ENCODE measurements around the gene RPS16. TPM values are rescaled to one million over a fixed set of nuclear protein-coding genes. Genes with fewer than 3 reads are reported as not detected.

The RPS16 gene
- total and polyA plus RNA-seq, 5 donors from 2014 or later, result 1,440 to 2,708 (median 2,162) TPM

DNA sequence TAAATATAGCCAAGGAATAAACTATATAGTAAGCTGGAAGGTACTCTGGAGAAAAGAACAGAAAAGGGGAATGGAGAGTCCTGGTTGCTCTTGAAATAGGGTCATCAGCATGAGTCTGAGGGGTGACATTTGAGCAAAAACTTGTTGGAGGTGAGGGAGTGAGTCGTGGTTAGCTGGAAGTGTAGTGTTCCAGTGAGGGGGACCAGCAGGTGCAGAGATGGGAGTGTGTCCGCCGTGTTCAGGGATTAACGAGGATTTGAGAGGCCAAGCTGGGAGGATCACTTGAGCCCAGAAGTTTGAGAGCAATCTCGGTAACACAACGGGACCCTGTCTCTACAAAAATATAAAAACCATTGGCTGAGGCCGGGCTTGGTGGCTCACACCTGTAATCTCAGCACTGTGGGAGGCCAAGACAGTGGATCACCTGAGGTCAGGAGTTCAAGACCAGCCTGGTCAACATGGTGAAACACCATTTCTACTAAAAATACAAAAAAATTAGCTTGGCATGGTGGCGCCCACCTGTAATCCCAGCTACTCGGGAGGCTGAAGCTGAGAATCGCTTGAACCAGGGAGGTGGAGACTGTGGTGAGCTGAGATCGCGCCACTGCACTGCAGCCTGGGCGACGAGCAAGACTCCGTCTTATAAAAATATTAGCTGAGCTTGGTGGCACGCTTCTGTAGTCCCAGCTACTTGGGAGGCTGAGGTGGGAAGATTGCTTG, 10.8 kb upstream of the RPS16 start:
- DNase-seq (no peak), ATAC-seq (ENCODE audit: low read depth in 2 of 2) (no peak)
- Histone ChIP-seq H3K4me1 (ENCODE audit: control insufficient read depth, insufficient read depth, low read length, poor library complexity, severe bottlenecking) (peaks cover 49% of the 10 kb centered on the region), H3K9me3 (ENCODE audit: control insufficient read depth in 2 of 2, low read length in 2 of 2) (no peaks in the 10 kb centered on the region), H3K27me3 (ENCODE audit: control insufficient read depth, insufficient read depth, low read length) (no peaks in the 10 kb centered on the region), H3K27ac (ENCODE audit: insufficient read depth, low read length, poor library complexity, severe bottlenecking) (peak overlapping the region; percentile 95), H3K36me3 (ENCODE audit: control insufficient read depth, insufficient read depth, low read length) (peaks cover 10% of the 10 kb centered on the region), H3K4me3 (ENCODE audit: low read depth, low read length) (peak overlapping the region; percentile 99)
- Mint-ChIP-seq H3K36me3 (peaks cover 28% of the 10 kb centered on the region), H3K27ac (peak overlapping the region in 2 of 3 donors; percentile 99 to 100), H3K4me1 (peaks cover 27 to 69% (median 44%) of the 10 kb centered on the region in 4 donors), H3K27me3 (no peaks in the 10 kb centered on the region), H3K4me3 (peak overlapping the region; percentile 96 to 100 (median 98)), H3K9me3 (peaks cover 0 to 2% (median 0%) of the 10 kb centered on the region in 7 donors)

DNA sequence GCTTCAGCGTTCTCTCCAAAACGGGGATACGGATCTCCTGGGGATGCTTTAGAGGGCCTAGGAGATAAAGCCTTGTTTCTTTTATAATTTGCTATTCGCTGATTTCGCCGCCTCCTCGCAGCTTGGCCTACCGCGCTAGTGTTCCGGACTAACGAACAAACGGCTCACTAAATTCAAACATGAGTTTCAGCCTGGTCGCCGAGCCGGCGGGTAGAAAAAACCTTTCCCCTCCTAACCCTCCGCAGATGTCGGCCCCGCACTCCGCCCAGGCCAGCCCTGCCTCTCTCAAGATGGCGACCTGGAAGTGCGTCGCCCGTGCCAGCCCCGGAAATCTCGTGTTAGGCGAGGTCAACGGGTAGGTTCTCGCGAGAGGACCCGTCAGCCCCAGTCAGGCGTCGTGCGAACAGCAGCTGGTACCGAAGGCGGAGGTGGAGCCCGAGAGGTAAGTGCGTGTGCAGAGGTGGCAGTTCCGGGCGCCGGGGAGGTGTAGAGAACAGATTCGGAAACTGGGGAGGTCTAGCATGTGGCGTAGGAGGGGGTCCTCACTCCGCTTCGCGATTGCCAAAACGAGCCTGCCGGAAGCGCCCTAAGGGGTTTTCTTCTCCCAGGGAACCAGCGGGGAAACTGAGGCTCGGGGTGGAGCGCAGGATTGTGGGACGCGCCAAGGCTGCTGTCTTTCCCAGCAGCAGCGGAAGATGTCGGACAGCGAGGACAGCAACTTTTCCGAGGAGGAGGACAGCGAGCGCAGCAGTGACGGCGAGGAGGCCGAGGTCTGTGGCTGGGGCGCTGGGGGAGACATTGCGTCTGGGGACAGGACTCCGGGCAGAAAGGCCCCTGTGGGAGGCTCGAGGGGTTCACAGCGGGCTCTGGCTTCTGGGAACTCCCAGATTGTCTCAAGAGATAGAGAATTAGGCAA, 9.7 kb upstream of the RPS16 start, which contains the start of gene SUPT5H:
Gene SUPT5H, plus strand, starts transcription at position 387 of the 916 bp plus-strand sequence. Its CDS starts 309 bp downstream, at position 696.
- peaks cover 26% of the 10 kb centered on the region for H3K36me3 Mint-ChIP-seq
- H3K4me1 Mint-ChIP-seq, result peaks cover 23 to 61% (median 40%) of the 10 kb centered on the region in 4 donors
- H3K9me3 Mint-ChIP-seq, result peaks cover 0 to 2% (median 0%) of the 10 kb centered on the region in 7 donors
- no peaks in the 10 kb centered on the region for H3K27me3 Mint-ChIP-seq
- peak; percentile 98 to 100 (median 98) for DNase-seq
- H3K9me3 ChIP-seq (ENCODE audit: control insufficient read depth in 2 of 2, low read length in 2 of 2), result no peaks in the 10 kb centered on the region
- ATAC-seq (ENCODE audit: low read depth in 2 of 2), result peak; percentile 96 to 98
- no peaks in the 10 kb centered on the region for H3K27me3 ChIP-seq (ENCODE audit: control insufficient read depth, insufficient read depth, low read length)
- H3K36me3 ChIP-seq (ENCODE audit: control insufficient read depth, insufficient read depth, low read length), result peaks cover 10% of the 10 kb centered on the region
- H3K27ac Mint-ChIP-seq, result peak within 1 kb of the TSS; percentile 99 to 100 (median 100)
- peak within 1 kb of the TSS; percentile 96 to 100 (median 98) for H3K4me3 Mint-ChIP-seq
- peaks cover 47% of the 10 kb centered on the region for H3K4me1 ChIP-seq (ENCODE audit: control insufficient read depth, insufficient read depth, low read length, poor library complexity, severe bottlenecking)
- H3K27ac ChIP-seq (ENCODE audit: insufficient read depth, low read length, poor library complexity, severe bottlenecking), result peak within 1 kb of the TSS; percentile 95
- peak within 1 kb of the TSS; percentile 99 for H3K4me3 ChIP-seq (ENCODE audit: low read depth, low read length)

DNA sequence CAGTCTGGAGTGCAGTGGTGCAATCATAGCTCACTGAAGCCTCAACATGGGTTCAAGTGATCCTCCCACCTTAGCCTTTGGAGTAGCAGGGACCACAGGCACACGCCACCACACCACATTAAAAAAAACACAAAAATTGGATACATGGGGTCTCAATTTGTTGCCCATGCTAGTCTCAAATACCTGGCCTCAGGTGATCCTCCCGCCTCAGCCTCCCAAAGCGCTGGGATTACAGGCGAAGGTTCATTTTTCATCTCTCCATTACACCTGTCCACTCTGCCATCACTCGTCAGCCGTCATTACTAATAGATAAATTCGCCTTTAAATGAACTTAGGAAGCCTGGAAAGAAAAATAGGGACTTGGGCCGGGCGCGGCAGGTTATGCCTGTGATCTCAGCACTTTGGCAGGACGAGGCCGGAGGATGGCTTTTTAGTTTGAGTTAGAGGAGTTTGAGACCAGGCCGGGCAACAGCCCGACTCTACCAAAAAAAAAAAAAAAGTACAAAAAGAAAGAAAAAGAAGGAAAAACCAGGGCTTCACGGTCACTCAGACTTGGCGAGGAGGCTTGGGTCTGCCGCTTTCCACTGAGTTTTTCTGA, 8.9 kb upstream of the RPS16 start:
- Mint-ChIP-seq H3K36me3 (peaks cover 23% of the 10 kb centered on the region), H3K4me1 (peaks cover 21 to 61% (median 37%) of the 10 kb centered on the region in 4 donors), H3K9me3 (peaks cover 0 to 2% (median 0%) of the 10 kb centered on the region in 7 donors), H3K27me3 (no peaks in the 10 kb centered on the region), H3K4me3 (peak overlapping the region; percentile 96 to 100 (median 98)), H3K27ac (peak overlapping the region; percentile 99 to 100 (median 100))
- Histone ChIP-seq H3K9me3 (ENCODE audit: control insufficient read depth in 2 of 2, low read length in 2 of 2) (no peaks in the 10 kb centered on the region), H3K4me3 (ENCODE audit: low read depth, low read length) (peak overlapping the region; percentile 97), H3K27ac (ENCODE audit: insufficient read depth, low read length, poor library complexity, severe bottlenecking) (peak overlapping the region; percentile 95), H3K27me3 (ENCODE audit: control insufficient read depth, insufficient read depth, low read length) (no peaks in the 10 kb centered on the region), H3K36me3 (ENCODE audit: control insufficient read depth, insufficient read depth, low read length) (peaks cover 10% of the 10 kb centered on the region), H3K4me1 (ENCODE audit: control insufficient read depth, insufficient read depth, low read length, poor library complexity, severe bottlenecking) (peaks cover 40% of the 10 kb centered on the region)
- ATAC-seq (ENCODE audit: low read depth in 2 of 2) (no peak), DNase-seq (no peak)

DNA sequence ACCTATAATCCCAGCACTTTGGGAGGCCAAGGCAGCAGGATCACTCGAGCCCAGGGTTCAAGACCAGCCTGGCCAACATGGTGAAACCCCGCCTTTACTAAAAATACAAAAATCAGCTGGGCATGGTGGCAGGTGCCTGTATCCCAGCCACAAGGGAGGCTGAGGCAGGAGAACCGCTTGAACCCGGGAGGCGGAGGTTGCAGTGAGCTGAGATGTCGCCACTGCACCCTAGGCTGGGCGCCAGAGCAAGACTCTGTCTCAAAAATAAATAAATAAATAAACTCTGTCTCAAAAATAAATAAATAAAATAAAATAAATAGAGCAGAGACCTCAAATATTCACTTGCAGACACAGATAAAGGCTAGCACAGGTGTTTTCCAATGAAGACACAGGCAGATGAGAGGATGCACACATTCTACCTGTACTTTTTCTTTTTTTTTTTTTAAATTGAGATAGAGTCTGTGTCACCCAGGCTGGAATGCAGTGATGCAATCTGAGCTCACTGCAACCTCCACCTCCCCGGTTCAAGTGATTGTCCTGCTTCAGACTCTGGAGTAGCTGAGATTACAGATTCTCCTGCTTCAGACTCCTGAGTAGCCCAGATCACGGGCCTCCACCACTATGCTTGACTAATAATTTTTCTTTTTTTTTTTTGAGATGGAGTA, 2.7 kb upstream of the RPS16 start:
- DNase-seq, result no peak
- H3K27ac Mint-ChIP-seq, result no peak overlapping the region

DNA sequence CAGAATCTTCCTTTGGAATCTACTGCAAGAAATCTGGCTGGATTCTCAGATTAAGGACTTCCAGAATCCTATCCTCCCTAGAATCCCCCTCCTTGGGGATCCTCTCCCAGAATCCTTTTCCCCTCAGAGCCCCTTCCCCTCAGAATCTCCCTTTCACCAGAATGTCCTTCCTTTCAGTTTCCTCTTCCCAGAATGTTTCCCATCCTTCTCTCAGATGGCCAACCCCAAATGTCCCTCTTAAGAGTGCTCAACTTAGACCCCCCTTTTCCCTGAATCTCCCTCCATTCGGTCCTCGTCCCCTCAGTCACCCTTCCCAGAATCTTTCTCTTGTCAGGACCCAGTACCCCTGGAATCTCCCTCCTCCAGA, 584 bp upstream of the RPS16 start:
- H3K4me1 Mint-ChIP-seq, result peaks cover 0 to 53% (median 30%) of the 10 kb centered on the region in 4 donors
- peak overlapping the region; percentile 84 for H3K4me3 ChIP-seq (ENCODE audit: low read depth, low read length)
- peak overlapping the region; percentile 99 for H3K27ac Mint-ChIP-seq
- peak overlapping the region; percentile 90 for H3K27ac ChIP-seq (ENCODE audit: insufficient read depth, low read length, poor library complexity, severe bottlenecking)
- H3K27me3 Mint-ChIP-seq, result peaks cover 4% of the 10 kb centered on the region
- H3K9me3 ChIP-seq (ENCODE audit: control insufficient read depth in 2 of 2, low read length in 2 of 2), result no peaks in the 10 kb centered on the region
- peaks cover 0 to 2% (median 0%) of the 10 kb centered on the region in 7 donors for H3K9me3 Mint-ChIP-seq
- H3K27me3 ChIP-seq (ENCODE audit: control insufficient read depth, insufficient read depth, low read length), result no peaks in the 10 kb centered on the region
- peaks cover 23% of the 10 kb centered on the region for H3K36me3 ChIP-seq (ENCODE audit: control insufficient read depth, insufficient read depth, low read length)
- peaks cover 29% of the 10 kb centered on the region for H3K4me1 ChIP-seq (ENCODE audit: control insufficient read depth, insufficient read depth, low read length, poor library complexity, severe bottlenecking)
- H3K4me3 Mint-ChIP-seq, result peak overlapping the region; percentile 92 to 100 (median 99)
- no peak for DNase-seq
- H3K36me3 Mint-ChIP-seq, result peaks cover 19% of the 10 kb centered on the region
- no peak for ATAC-seq (ENCODE audit: low read depth in 2 of 2)

More for the DNA sequence above, 2.7 kb upstream of the RPS16 start:
- Mint-ChIP-seq H3K36me3 (peaks cover 13% of the 10 kb centered on the region), H3K4me1 (peaks cover 0 to 44% (median 22%) of the 10 kb centered on the region in 4 donors), H3K4me3 (peak overlapping the region in 1 of 4 donors; percentile 69), H3K27me3 (peaks cover 4% of the 10 kb centered on the region), H3K9me3 (peaks cover 0 to 2% (median 0%) of the 10 kb centered on the region in 7 donors)
- H3K27ac ChIP-seq (ENCODE audit: insufficient read depth, low read length, poor library complexity, severe bottlenecking), result no peak overlapping the region
- H3K36me3 ChIP-seq (ENCODE audit: control insufficient read depth, insufficient read depth, low read length), result peaks cover 12% of the 10 kb centered on the region
- no peak for ATAC-seq (ENCODE audit: low read depth in 2 of 2)
- peaks cover 27% of the 10 kb centered on the region for H3K4me1 ChIP-seq (ENCODE audit: control insufficient read depth, insufficient read depth, low read length, poor library complexity, severe bottlenecking)
- no peaks in the 10 kb centered on the region for H3K27me3 ChIP-seq (ENCODE audit: control insufficient read depth, insufficient read depth, low read length)
- no peaks in the 10 kb centered on the region for H3K9me3 ChIP-seq (ENCODE audit: control insufficient read depth in 2 of 2, low read length in 2 of 2)
- no peak overlapping the region for H3K4me3 ChIP-seq (ENCODE audit: low read depth, low read length)

DNA sequence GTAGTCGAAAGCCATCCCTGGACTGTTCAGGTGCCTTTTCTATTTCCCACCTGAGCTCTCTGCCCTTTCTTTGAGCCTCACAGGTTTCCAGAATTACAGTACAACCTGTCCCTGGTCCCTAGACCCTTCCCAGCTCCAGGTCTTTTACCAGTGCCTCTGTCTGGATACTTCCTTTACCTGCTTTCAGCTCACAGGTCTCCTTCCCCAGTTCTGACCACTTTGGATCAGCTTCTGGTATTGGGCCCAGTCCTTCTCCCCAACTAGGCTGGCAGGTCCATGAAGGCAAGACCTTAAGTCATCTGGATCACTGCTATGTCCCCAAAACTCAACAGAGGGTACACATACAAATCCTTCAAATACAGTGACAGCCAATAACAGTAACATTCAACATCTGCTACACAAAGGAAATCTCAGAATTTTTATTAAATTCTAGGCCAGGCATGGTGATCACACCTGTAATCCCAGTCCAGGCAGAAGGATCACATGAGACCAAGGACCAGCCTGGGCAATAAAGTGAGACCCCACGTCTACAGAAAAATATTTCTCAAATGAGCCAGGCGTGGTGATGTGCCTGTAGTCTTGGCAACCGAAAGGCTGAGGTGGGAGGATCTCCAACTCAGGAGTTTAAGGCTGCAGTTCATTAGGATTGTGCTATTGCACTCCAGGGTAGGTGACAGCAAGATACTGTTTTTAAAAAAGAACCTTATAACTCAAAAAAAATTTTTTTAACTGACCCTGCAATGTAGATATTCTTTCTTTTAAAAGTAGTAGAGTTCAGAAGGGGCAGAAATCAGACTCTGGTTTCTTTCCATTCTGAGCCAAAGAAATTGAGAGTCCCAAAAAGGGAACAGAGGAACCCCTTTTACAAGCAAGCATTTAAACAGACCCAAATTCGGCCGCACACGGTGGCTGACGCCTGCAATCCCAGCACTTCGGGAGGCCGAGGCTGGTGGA, 1.3 kb downstream of the RPS16 start:
- Mint-ChIP-seq H3K27ac (peak overlapping the region; percentile 72 to 99 (median 80)), H3K9me3 (peaks cover 0 to 2% (median 0%) of the 10 kb centered on the region in 7 donors), H3K36me3 (peaks cover 19% of the 10 kb centered on the region), H3K4me1 (peaks cover 0 to 57% (median 36%) of the 10 kb centered on the region in 4 donors), H3K4me3 (peak overlapping the region; percentile 85 to 100 (median 96)), H3K27me3 (peaks cover 4% of the 10 kb centered on the region)
- no peaks in the 10 kb centered on the region for H3K9me3 ChIP-seq (ENCODE audit: control insufficient read depth in 2 of 2, low read length in 2 of 2)
- ATAC-seq (ENCODE audit: low read depth in 2 of 2) (no peak), DNase-seq (no peak)
- H3K4me1 ChIP-seq (ENCODE audit: control insufficient read depth, insufficient read depth, low read length, poor library complexity, severe bottlenecking), result peaks cover 35% of the 10 kb centered on the region
- H3K27me3 ChIP-seq (ENCODE audit: control insufficient read depth, insufficient read depth, low read length), result no peaks in the 10 kb centered on the region
- peaks cover 23% of the 10 kb centered on the region for H3K36me3 ChIP-seq (ENCODE audit: control insufficient read depth, insufficient read depth, low read length)
- H3K4me3 ChIP-seq (ENCODE audit: low read depth, low read length), result peak overlapping the region; percentile 90
- peak overlapping the region; percentile 90 for H3K27ac ChIP-seq (ENCODE audit: insufficient read depth, low read length, poor library complexity, severe bottlenecking)

All from CD4-positive, CD25-positive, alpha-beta regulatory T cell (primary cell).